Lower leg skin (tissue), 3 donors: ENCODE results near the gene ADSS1.

ENCODE experiments used
- CTCF ChIP-seq, 3 donors: fragments of 450-650 bp; IDR thresholded peaks; one replicate each; pipeline ENCODE4 v1.5.1; 2016; ENCODE audit warnings: antibody characterized with exemption in 3 of 3, mild to moderate bottlenecking in 3 of 3, moderate library complexity in 2 of 3
- POLR2A ChIP-seq, 2 donors: fragments of 450-650 bp; IDR thresholded peaks; one replicate each; pipeline ENCODE4 v1.6.1; 2016 to 2017; ENCODE audit warnings: antibody characterized with exemption in 2 of 2, mild to moderate bottlenecking in 1 of 2, moderate library complexity in 1 of 2

- TF ChIP-seq CTCF (IDR thresholded peaks at IDR 0.05) (no peak), POLR2A (IDR thresholded peaks at IDR 0.05) (no peak)
Measured at GRCh38 chr14:104792101-104792884, 68.3 kb downstream of the ADSS1 start.
